Colonic mucosa (tissue), 4 donors: Measurements from ENCODE around the gene SLC6A4. TPM values are rescaled to one million over a fixed set of nuclear protein-coding genes. Genes with fewer than 3 reads are reported as not detected.
A peak's percentile ranks its signal among the peaks of the same experiment; 100 is the strongest.

ENCODE experiments used
- DNase-seq: peaks from one replicate; pipeline ENCODE4 v3.0.0-alpha.2; 2020
- H3K27ac ChIP-seq: fragments of 200-600 bp; one replicate; pipeline ENCODE4 v1.8.0; 2021
- H3K27me3 ChIP-seq: fragments of 200-600 bp; one replicate; pipeline ENCODE4 v1.8.0; 2021
- H3K36me3 ChIP-seq: fragments of 200-600 bp; one replicate; pipeline ENCODE4 v1.8.0; 2021
- H3K4me1 ChIP-seq: fragments of 200-600 bp; one replicate; pipeline ENCODE4 v1.8.0; 2021; ENCODE audit warnings: mild to moderate bottlenecking
- H3K4me3 ChIP-seq: fragments of 200-600 bp; one replicate; pipeline ENCODE4 v1.8.0; 2021
- H3K9ac ChIP-seq, 2 donors: one replicate each; pipeline ENCODE4 v1.7.0; 2013; ENCODE audit warnings: control low read depth in 2 of 2, low read depth in 2 of 2, low read length in 2 of 2
- H3K9me3 ChIP-seq: fragments of 200-600 bp; one replicate; pipeline ENCODE4 v1.8.0; 2021
- CTCF ChIP-seq: fragments of 200-600 bp; IDR thresholded peaks from one replicate; pipeline ENCODE4 v1.8.0; 2022; ENCODE audit warnings: antibody characterized with exemption, mild to moderate bottlenecking
- intact Hi-C: fragments of 100-400 bp; cut with DNase I; formaldehyde crosslinking; loops from one replicate; pipeline ENCODE4 v1.14.1; 2022
- total RNA-seq, 2 donors: library from RNA; stranded (reverse); fragmentation: NEBNext Ultra II Directional in 1 of 2; extraction: Animal tissue kit (Norgen Biotek cat#: 25700) in 1 of 2; gene quantifications; one replicate each; pipeline ENCODE4 v1.2.1, GENCODE V29; 2021
- donor health status: healthy.
- donor health status: DM: no; HTN: no; CAD: no.
- donor health status: DM: no; HTN: no; CAD: no.

Gene SLC6A4
- under 1 TPM; 0.25 to 0.88 TPM for total RNA-seq

GRCh38 chr17:30235386-30236296, at the start of gene SLC6A4:
Gene SLC6A4 (minus strand): TSS chr17:30235697. CDS start chr17:30221958, 13,739 bp downstream.
- H3K9me3 ChIP-seq = no peaks in the 10 kb centered on the region
- H3K9ac ChIP-seq = peak within 1 kb of the TSS in 1 of 2 donors; percentile 34
- H3K4me1 ChIP-seq = peaks cover 11% of the 10 kb centered on the region
- no peak for DNase-seq
- H3K36me3 ChIP-seq = no peaks in the 10 kb centered on the region
- H3K27me3 ChIP-seq = peaks cover 32% of the 10 kb centered on the region
- TF ChIP-seq CTCF = no peak
- peak within 1 kb of the TSS; percentile 26 for H3K4me3 ChIP-seq
- intact Hi-C loops = loop anchor here (10.0 kb wide), 1 partner anchor 111 kb away; no protein-coding TSS in a partner anchor
- no peak within 1 kb of the TSS for H3K27ac ChIP-seq

- no peaks in the 10 kb centered on the region for H3K36me3 ChIP-seq
- intact Hi-C loops = loop anchor here (10.0 kb wide), 1 partner anchor 174 kb away; no protein-coding TSS in a partner anchor
- no peak for TF ChIP-seq CTCF
- no peak overlapping the region for H3K4me3 ChIP-seq
- H3K27ac ChIP-seq = no peak overlapping the region
- DNase-seq = no peak
- no peaks in the 10 kb centered on the region for H3K4me1 ChIP-seq
- H3K9ac ChIP-seq = no peak overlapping the region
- no peaks in the 10 kb centered on the region for H3K9me3 ChIP-seq
- H3K27me3 ChIP-seq = no peaks in the 10 kb centered on the region
These were observed 43.7 kb upstream of the SLC6A4 start for GRCh38 chr17:30279156-30279555.

- H3K9me3 ChIP-seq = no peaks in the 10 kb centered on the region
- H3K9ac ChIP-seq = no peak overlapping the region
- intact Hi-C loops = loop anchor here (10.0 kb wide), 1 partner anchor 173 kb away; no protein-coding TSS in a partner anchor
- TF ChIP-seq CTCF = no peak
- DNase-seq = no peak
- no peak overlapping the region for H3K4me3 ChIP-seq
- H3K36me3 ChIP-seq = no peaks in the 10 kb centered on the region
- no peaks in the 10 kb centered on the region for H3K4me1 ChIP-seq
- no peak overlapping the region for H3K27ac ChIP-seq
- no peaks in the 10 kb centered on the region for H3K27me3 ChIP-seq
These were observed 42.5 kb upstream of the SLC6A4 start for GRCh38 chr17:30278032-30278431.

- intact Hi-C loops = loop anchor here (10.0 kb wide), 1 partner anchor 171 kb away; no protein-coding TSS in a partner anchor
- no peaks in the 10 kb centered on the region for H3K36me3 ChIP-seq
These were observed 40.4 kb upstream of the SLC6A4 start for GRCh38 chr17:30275911-30276310.

GRCh38 chr17:30274887-30275286, 39.4 kb upstream of the SLC6A4 start:
- H3K4me1 ChIP-seq = no peaks in the 10 kb centered on the region
- H3K9me3 ChIP-seq = no peaks in the 10 kb centered on the region
- TF ChIP-seq CTCF = no peak
- no peak overlapping the region for H3K27ac ChIP-seq
- no peak overlapping the region for H3K4me3 ChIP-seq
- DNase-seq = no peak
- no peaks in the 10 kb centered on the region for H3K27me3 ChIP-seq
- no peaks in the 10 kb centered on the region for H3K36me3 ChIP-seq
- intact Hi-C loops = loop anchor here (10.0 kb wide), 1 partner anchor 170 kb away; no protein-coding TSS in a partner anchor
- H3K9ac ChIP-seq = no peak overlapping the region

More at GRCh38 chr17:30275911-30276310, 40.4 kb upstream of the SLC6A4 start:
- no peaks in the 10 kb centered on the region for H3K9me3 ChIP-seq
- H3K4me3 ChIP-seq = no peak overlapping the region
- no peak for DNase-seq
- H3K27me3 ChIP-seq = no peaks in the 10 kb centered on the region
- TF ChIP-seq CTCF = no peak
- H3K9ac ChIP-seq = no peak overlapping the region
- no peak overlapping the region for H3K27ac ChIP-seq
- H3K4me1 ChIP-seq = no peaks in the 10 kb centered on the region
